ENCODE data around the gene TMEM151A.
A peak's percentile ranks its signal among the peaks of the same experiment; 100 is the strongest.
"Not testable (repeated sequence)": the region's sequence is repeated elsewhere in the genome, so short reads cannot be mapped to it uniquely, and the experiment has no call there.

The TMEM151A gene

DNA sequence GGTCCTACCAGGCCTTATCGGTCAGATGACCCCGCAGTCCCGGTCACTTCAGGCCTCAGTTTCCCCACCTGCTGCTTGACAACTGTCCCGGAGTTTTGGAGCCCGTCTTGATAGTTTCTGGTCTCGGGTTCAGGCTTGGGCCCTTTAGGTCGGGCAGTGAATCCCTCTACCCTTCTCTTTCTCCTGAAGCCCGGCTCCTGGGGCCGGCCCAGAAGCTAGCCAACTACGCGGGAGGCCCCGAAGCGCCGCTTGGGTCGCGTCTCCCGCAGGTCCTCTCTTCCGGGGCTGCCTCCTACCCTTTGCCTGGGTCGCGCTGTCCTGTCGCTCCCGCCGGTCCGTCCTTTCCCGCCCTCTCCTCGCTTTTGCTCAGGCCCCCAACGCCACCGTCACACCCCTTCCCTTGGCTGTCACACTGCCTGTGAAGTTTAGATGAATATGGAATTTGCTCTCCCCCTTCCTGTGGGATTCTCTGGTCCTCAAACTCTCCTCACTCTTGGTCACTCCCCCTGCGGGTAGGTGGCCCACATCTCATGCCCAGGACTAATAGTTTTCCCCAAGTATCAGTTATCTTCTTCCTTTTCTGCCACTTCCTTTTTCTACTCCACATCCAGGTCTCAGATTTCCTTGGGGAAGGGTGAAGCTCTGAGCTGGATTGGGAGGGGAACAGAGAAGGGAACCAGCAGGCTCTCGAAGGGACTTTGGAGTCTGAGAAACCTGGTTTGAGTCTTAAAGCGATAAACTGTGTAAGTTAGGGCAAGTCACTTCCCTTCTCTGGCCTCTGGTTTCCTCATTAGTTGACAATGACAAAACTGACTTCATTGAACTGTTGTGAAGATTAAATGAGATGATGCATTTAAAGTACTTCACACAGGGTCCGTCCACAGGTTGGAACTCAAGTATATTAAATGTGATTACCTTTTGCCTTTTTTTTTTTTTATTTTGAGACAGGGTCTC, 22.5 kb upstream of the TMEM151A start:
- H3K4me3 ChIP-seq (ENCODE audit: low read length) = peak overlapping the region; percentile 97
- peak overlapping the region; percentile 95 for H3K27ac ChIP-seq (ENCODE audit: low read depth, low read length)
- H3K4me1 ChIP-seq (ENCODE audit: control insufficient read depth, insufficient read depth, low read length) = peaks cover 14% of the 10 kb centered on the region
- peak overlapping the region; percentile 99 for H3K9ac ChIP-seq (ENCODE audit: low read length)
- H3K36me3 ChIP-seq (ENCODE audit: control insufficient read depth, insufficient read depth, low read length) = peaks cover 22% of the 10 kb centered on the region
- H3K27me3 ChIP-seq (ENCODE audit: control insufficient read depth, insufficient read depth, low read length) = no peaks in the 10 kb centered on the region

DNA sequence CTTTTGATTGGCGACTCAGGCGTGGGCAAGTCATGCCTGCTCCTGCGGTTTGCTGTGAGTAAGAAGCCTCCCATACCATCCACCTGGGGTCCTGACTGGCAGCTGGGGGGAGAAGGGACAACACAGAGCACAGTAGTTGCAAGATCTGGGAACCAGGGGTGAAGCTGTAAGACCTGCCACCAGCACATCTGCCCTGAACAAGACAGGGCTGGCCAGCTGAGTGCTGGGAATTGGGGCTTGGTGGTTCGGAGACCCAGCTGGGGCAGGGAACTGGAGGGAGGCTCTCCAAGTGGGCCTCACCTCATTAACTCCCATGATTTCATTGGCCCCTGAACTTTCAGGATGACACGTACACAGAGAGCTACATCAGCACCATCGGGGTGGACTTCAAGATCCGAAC, 19.9 kb upstream of the TMEM151A start:
- peaks cover 31% of the 10 kb centered on the region for H3K36me3 ChIP-seq (ENCODE audit: control insufficient read depth, insufficient read depth, low read length)

DNA sequence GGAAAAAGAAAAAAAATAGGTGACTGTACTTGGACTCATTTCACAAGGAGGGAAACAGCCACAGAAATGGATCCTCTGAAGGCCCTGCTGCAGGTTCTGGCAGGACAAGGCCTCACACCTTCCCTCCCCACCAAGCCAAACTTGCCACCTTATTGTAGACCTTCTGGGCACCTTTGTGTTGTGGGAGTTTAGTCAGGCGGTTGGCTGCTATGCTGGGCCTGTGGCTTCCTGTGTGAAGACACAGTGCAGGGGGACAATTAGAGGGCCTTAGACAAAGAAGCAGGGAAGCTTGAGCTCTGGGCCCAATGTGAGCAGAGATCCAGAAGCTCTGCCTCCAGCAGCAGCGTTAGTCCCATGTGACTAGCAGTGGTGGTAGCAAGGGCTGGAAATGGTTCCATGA, 19.1 kb upstream of the TMEM151A start:
- H3K27ac ChIP-seq (ENCODE audit: low read depth, low read length) = no peak overlapping the region
- H3K36me3 ChIP-seq (ENCODE audit: control insufficient read depth, insufficient read depth, low read length) = peaks cover 31% of the 10 kb centered on the region
- no peak overlapping the region for H3K4me3 ChIP-seq (ENCODE audit: low read length)
- H3K27me3 ChIP-seq (ENCODE audit: control insufficient read depth, insufficient read depth, low read length) = no peaks in the 10 kb centered on the region
- H3K9ac ChIP-seq (ENCODE audit: low read length) = no peak overlapping the region
- H3K4me1 ChIP-seq (ENCODE audit: control insufficient read depth, insufficient read depth, low read length) = peaks cover 8% of the 10 kb centered on the region

More for the DNA sequence above, 19.9 kb upstream of the TMEM151A start:
- no peaks in the 10 kb centered on the region for H3K27me3 ChIP-seq (ENCODE audit: control insufficient read depth, insufficient read depth, low read length)
- no peak overlapping the region for H3K4me3 ChIP-seq (ENCODE audit: low read length)
- peaks cover 11% of the 10 kb centered on the region for H3K4me1 ChIP-seq (ENCODE audit: control insufficient read depth, insufficient read depth, low read length)
- H3K9ac ChIP-seq (ENCODE audit: low read length) = no peak overlapping the region
- H3K27ac ChIP-seq (ENCODE audit: low read depth, low read length) = no peak overlapping the region

DNA sequence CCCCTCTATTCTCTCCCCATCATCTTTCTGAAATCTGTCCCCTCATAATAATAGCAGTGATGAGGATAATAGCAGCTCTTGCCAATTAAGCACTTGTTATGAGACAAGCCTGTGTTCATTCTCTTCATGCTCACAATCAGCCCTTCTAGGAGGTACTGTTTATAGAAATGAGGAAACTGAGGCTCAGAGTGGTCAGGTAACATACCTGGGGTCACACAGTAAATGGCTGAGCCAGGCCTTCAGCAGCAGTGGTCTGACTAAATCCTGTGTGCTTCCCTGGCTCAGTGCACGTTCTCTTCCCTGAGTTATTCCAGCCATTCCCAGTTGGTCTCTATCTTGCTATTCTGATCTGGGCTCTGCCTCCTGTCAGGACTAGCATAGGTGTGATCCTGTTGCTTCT, 17.5 kb upstream of the TMEM151A start:
- Histone ChIP-seq H3K27me3 (ENCODE audit: control insufficient read depth, insufficient read depth, low read length) (no peaks in the 10 kb centered on the region), H3K27ac (ENCODE audit: low read depth, low read length) (no peak overlapping the region), H3K36me3 (ENCODE audit: control insufficient read depth, insufficient read depth, low read length) (peaks cover 31% of the 10 kb centered on the region), H3K9ac (ENCODE audit: low read length) (no peak overlapping the region), H3K4me1 (ENCODE audit: control insufficient read depth, insufficient read depth, low read length) (peaks cover 7% of the 10 kb centered on the region), H3K4me3 (ENCODE audit: low read length) (no peak overlapping the region)

DNA sequence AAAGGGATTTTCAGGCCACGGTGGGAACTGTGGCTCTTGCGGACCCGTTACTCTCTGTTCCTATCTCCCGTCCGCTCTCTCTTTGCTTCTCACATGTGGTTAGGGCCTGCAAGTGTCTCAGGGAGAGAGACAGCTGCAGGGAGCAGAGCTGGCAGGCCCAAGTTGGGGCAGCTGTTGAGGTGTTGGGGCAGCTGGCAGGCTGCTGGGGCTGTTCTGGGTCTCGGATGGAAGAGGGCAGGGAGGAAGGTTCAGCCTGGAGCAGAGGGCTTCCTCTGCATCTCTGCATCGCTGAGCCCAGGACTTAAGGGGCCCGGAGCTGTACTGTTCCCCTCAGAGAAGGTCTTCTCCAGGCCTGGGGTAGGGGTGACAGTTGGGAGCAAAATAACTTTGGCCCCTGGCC, 16.3 kb upstream of the TMEM151A start:
- Histone ChIP-seq H3K36me3 (ENCODE audit: control insufficient read depth, insufficient read depth, low read length) (peaks cover 31% of the 10 kb centered on the region), H3K27me3 (ENCODE audit: control insufficient read depth, insufficient read depth, low read length) (no peaks in the 10 kb centered on the region), H3K9ac (ENCODE audit: low read length) (no peak overlapping the region), H3K27ac (ENCODE audit: low read depth, low read length) (no peak overlapping the region), H3K4me3 (ENCODE audit: low read length) (no peak overlapping the region), H3K4me1 (ENCODE audit: control insufficient read depth, insufficient read depth, low read length) (no peaks in the 10 kb centered on the region)

DNA sequence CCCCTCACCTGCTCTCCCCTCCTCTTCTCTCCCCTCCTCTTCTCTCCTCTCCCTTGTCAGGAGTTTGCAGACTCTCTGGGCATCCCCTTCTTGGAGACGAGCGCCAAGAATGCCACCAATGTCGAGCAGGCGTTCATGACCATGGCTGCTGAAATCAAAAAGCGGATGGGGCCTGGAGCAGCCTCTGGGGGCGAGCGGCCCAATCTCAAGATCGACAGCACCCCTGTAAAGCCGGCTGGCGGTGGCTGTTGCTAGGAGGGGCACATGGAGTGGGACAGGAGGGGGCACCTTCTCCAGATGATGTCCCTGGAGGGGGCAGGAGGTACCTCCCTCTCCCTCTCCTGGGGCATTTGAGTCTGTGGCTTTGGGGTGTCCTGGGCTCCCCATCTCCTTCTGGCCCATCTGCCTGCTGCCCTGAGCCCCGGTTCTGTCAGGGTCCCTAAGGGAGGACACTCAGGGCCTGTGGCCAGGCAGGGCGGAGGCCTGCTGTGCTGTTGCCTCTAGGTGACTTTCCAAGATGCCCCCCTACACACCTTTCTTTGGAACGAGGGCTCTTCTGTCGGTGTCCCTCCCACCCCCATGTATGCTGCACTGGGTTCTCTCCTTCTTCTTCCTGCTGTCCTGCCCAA, 15.6 kb upstream of the TMEM151A start:
- Histone ChIP-seq H3K9ac (ENCODE audit: low read length) (no peak overlapping the region), H3K36me3 (ENCODE audit: control insufficient read depth, insufficient read depth, low read length) (peaks cover 31% of the 10 kb centered on the region), H3K27me3 (ENCODE audit: control insufficient read depth, insufficient read depth, low read length) (no peaks in the 10 kb centered on the region), H3K27ac (ENCODE audit: low read depth, low read length) (no peak overlapping the region), H3K4me1 (ENCODE audit: control insufficient read depth, insufficient read depth, low read length) (no peaks in the 10 kb centered on the region), H3K4me3 (ENCODE audit: low read length) (no peak overlapping the region)

DNA sequence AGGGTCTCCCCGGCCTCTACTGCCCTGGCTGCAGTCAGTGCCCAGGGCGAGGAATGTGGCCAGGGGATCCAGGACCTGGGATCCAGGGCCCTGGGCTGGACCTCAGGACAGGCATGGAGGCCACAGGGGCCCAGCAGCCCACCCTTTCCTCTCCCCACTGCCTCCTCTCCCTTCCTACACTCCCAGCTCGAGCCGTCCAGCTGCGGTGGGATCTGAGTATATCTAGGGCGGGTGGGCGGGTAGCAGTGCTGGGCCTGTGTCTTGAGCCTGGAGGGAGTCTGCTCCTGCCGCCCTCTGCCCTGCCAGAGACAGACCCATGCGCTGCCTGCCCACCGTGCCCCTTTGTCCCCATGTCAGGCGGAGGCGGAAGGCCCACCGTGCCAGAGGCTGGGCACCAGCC, 15.1 kb upstream of the TMEM151A start:
- H3K27me3 ChIP-seq (ENCODE audit: control insufficient read depth, insufficient read depth, low read length); H3K27ac ChIP-seq (ENCODE audit: low read depth, low read length); H3K9ac ChIP-seq (ENCODE audit: low read length); H3K4me1 ChIP-seq (ENCODE audit: control insufficient read depth, insufficient read depth, low read length); H3K4me3 ChIP-seq (ENCODE audit: low read length): not testable (repeated sequence)
- H3K36me3 ChIP-seq (ENCODE audit: control insufficient read depth, insufficient read depth, low read length) = peaks cover 31% of the 10 kb centered on the region

DNA sequence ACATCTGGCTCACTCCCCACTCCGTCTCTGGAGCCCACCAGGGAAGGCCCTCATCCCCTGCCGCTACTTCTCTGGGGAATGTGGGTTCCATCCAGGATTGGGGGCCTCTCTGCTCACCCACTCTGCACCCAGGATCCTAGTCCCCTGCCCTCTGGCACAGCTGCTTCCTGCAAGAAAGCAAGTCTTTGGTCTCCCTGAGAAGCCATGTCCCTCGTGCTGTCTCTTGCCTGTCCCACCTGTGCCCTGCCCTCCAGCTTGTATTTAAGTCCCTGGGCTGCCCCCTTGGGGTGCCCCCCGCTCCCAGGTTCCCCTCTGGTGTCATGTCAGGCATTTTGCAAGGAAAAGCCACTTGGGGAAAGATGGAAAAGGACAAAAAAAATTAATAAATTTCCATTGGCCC, 14.6 kb upstream of the TMEM151A start:
- H3K36me3 ChIP-seq (ENCODE audit: control insufficient read depth, insufficient read depth, low read length) = peaks cover 30% of the 10 kb centered on the region
- not testable (repeated sequence) for H3K27me3 ChIP-seq (ENCODE audit: control insufficient read depth, insufficient read depth, low read length); H3K4me3 ChIP-seq (ENCODE audit: low read length); H3K4me1 ChIP-seq (ENCODE audit: control insufficient read depth, insufficient read depth, low read length); H3K27ac ChIP-seq (ENCODE audit: low read depth, low read length); H3K9ac ChIP-seq (ENCODE audit: low read length)

DNA sequence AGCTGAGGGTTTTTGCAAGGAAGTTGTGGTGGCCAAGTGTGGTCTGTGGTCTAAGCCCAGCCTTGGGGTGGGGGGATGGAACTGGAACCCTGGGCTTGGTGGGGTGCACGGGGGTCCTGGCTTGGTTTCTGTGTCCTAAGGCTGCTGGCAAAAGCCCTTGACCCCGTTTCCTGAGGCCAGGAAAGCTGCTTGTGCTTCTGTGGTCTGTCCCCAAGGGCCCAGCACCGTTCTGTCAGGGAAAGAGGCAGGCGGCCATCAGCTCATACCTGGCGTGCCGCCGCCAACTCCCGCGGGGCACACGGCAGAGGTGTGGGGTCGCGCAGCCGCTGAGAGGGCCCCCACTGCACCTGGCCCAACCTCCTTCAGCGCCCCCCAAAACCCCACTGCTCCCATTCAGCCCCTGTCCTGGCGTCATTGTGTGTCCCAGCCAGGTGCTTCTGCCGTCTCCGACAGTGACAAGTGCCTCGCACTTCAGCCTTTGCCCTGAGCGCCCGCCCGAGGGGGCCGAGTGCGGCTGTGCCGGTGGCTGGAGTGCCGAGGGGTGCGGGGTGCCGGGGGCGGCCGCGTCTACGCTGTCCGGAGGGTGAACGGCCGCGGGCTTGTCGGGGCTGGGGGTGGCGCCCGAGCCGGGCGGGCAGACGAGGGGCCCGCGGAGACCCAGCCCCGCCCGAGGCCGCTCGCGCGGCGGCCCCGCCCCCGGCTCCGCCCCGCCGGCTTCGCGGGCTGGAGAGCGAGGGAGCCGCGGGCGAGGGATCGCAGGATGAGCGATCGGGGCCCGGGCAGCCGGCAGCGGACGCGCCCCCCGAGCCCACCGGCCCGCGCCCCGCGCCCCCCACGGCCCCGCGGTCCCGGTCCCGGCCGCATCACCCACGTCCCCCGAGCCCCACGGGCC, 14.0 kb upstream of the TMEM151A start, which contains the start of gene CNIH2:
Gene CNIH2 (plus strand): TSS at position 705 of the 892 bp plus-strand sequence. CDS start 282 bp downstream, outside the sequence.
- Histone ChIP-seq H3K4me1 (ENCODE audit: control insufficient read depth, insufficient read depth, low read length) (peaks cover 2% of the 10 kb centered on the region), H3K9ac (ENCODE audit: low read length) (no peak within 1 kb of the TSS), H3K4me3 (ENCODE audit: low read length) (peak within 1 kb of the TSS; percentile 41), H3K27ac (ENCODE audit: low read depth, low read length) (peak within 1 kb of the TSS; percentile 16), H3K36me3 (ENCODE audit: control insufficient read depth, insufficient read depth, low read length) (peaks cover 24% of the 10 kb centered on the region), H3K27me3 (ENCODE audit: control insufficient read depth, insufficient read depth, low read length) (no peaks in the 10 kb centered on the region)

DNA sequence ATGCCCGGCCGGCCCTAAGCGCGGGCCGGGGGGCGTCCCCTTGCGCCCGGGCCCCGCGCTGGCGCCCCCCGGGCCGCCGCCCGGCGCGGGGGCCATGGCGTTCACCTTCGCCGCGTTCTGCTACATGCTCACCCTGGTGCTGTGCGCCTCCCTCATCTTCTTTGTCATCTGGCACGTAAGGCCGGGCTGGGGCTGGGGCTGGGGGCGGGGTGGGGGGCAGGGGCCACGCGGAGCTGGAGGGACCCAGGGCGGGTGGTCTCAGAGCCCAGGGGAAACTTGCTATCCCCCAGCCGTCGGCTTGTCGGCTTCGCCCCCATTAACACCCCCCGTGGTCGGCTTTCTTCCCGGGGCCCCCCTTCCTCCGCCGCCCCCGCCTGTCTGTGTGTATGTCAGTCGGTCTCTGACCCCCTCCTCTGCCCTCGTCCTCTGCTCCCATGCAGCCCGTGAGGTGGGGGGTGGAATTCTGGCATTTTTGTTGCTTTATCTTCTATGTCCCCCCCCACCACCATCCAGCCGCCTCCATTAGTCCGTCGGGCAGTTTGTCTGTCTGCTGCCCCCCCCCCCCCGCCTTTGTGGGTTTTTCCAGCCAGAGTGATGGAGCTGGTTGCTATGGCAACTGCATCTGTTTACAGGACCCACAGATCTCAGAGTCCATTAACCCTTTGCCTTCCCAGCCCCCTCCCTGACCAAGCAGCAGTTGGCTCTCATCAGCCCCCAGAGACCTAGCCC, 13.2 kb upstream of the TMEM151A start:
- peaks cover 2% of the 10 kb centered on the region for H3K4me1 ChIP-seq (ENCODE audit: control insufficient read depth, insufficient read depth, low read length)
- H3K9ac ChIP-seq (ENCODE audit: low read length) = no peak overlapping the region
- no peak overlapping the region for H3K27ac ChIP-seq (ENCODE audit: low read depth, low read length)
- H3K4me3 ChIP-seq (ENCODE audit: low read length) = no peak overlapping the region
- no peaks in the 10 kb centered on the region for H3K27me3 ChIP-seq (ENCODE audit: control insufficient read depth, insufficient read depth, low read length)
- H3K36me3 ChIP-seq (ENCODE audit: control insufficient read depth, insufficient read depth, low read length) = peaks cover 18% of the 10 kb centered on the region

DNA sequence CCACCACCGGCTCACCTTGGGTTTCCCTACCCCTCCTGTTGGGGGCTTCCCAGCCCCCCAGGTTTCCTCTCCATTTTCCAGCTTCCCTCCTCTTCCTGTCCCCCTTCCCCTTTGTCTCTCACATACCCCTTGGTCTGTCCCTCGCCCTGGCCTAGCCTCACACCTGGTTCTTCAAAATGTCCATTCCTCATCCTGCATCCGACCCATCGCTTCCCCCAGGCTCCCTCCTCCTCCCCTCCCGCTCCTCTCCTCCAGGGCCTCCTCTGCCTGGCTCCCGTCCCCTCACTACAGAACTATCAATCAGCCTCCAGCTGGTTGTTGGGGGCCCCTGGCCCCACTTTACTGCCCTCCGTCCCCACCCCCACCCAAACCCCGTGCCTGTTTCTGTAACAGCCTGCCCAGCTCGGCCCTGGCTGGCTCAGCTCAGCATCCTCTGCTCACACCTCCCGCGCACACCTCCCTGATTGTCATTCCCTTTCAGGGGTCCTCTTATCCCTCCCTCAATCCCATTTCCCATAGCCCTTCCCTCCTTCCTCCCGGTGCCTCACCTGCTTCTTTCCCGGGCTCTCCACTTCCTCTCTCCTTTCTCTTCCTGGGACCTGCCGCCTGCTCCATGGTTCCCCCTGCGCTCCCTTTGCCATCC, 12.5 kb upstream of the TMEM151A start:
- Histone ChIP-seq H3K36me3 (ENCODE audit: control insufficient read depth, insufficient read depth, low read length) (peaks cover 11% of the 10 kb centered on the region), H3K4me3 (ENCODE audit: low read length) (no peak overlapping the region), H3K27ac (ENCODE audit: low read depth, low read length) (no peak overlapping the region), H3K4me1 (ENCODE audit: control insufficient read depth, insufficient read depth, low read length) (peaks cover 2% of the 10 kb centered on the region), H3K9ac (ENCODE audit: low read length) (no peak overlapping the region), H3K27me3 (ENCODE audit: control insufficient read depth, insufficient read depth, low read length) (no peaks in the 10 kb centered on the region)

Data from rectal smooth muscle tissue (tissue), 1 donor.